Measurements from ENCODE around the gene ANXA5. TPM values are rescaled to one million over a fixed set of nuclear protein-coding genes. Genes with fewer than 3 reads are reported as not detected.
A peak's percentile ranks its signal among the peaks of the same experiment; 100 is the strongest.

Gene ANXA5
- total and polyA plus RNA-seq, 2 experiments from 2014 or later, result 129 to 181 TPM

- TF ChIP-seq REST (IDR thresholded peaks at IDR 0.05; ENCODE audit: unreplicated experiment) (no peak), ZNF114 (CRISPR knock-in tag; IDR thresholded peaks at IDR 0.05) (no peak), EZH2 (IDR thresholded peaks at IDR 0.05; ENCODE audit: low read depth, unreplicated experiment) (no peak), JUNB (IDR thresholded peaks at IDR 0.05; ENCODE audit: unreplicated experiment) (no peak), ETS1 (IDR thresholded peaks at IDR 0.05) (no peak)
Measured at GRCh38 chr4:121728066-121728465, 31.3 kb upstream of the ANXA5 start (continued).

- Histone ChIP-seq H4K20me1 (replicated peaks; ENCODE audit: insufficient read depth) (no peaks in the 10 kb centered on the region), H3K27ac (ENCODE audit: low read depth) (no peak overlapping the region), H3K9me2 (ENCODE audit: insufficient read depth) (no peaks in the 10 kb centered on the region), H3K4me3 (no peak overlapping the region), H3K4me1 (ENCODE audit: insufficient read depth) (0 out of 2 replicates have a peak, but pooled peaks cover 3% of the 10 kb centered on the region), H3K79me2 (replicated peaks; ENCODE audit: insufficient read depth) (no peaks in the 10 kb centered on the region), H3F3A (replicated peaks; ENCODE audit: low read depth) (no peaks in the 10 kb centered on the region), H3K4me2 (no peak overlapping the region), H2AFZ (no peak overlapping the region), H3K36me3 (ENCODE audit: insufficient read depth) (no peaks in the 10 kb centered on the region), H3K27me3 (ENCODE audit: insufficient read depth) (no peaks in the 10 kb centered on the region)
- ATAC-seq (peak; percentile 95), DNase-seq (ENCODE audit: low spot score) (peak; percentile 86)
- H3K9me3 Mint-ChIP-seq, result no peaks in the 10 kb centered on the region
- no peaks in the 10 kb centered on the region for H3K27me3 Mint-ChIP-seq (ENCODE audit: insufficient read depth, low read depth, poor library complexity)
- TF ChIP-seq CTCF (conservative IDR thresholded peaks at IDR 0.05; ENCODE audit: low read depth in 2 of 2), result peak; percentile 76 to 79
- TF ChIP-seq ZNF114 (CRISPR knock-in tag; IDR thresholded peaks at IDR 0.05), result no peak
- peaks cover 4% of the 10 kb centered on the region; the same call in 1 of the 3 replicates for H3K4me1 Mint-ChIP-seq
- no peak overlapping the region for H3K27ac Mint-ChIP-seq
- no peaks in the 10 kb centered on the region for H3K36me3 Mint-ChIP-seq (ENCODE audit: low read depth)
- H3K4me3 Mint-ChIP-seq, result no peak overlapping the region
Measured at GRCh38 chr4:121726642-121727268, 30.0 kb upstream of the ANXA5 start.
